SK-N-SH (cell line): ENCODE data around the gene JMJD6. TPM values are rescaled to one million over a fixed set of nuclear protein-coding genes. Genes with fewer than 3 reads are reported as not detected.
A peak's percentile ranks its signal among the peaks of the same experiment; 100 is the strongest.

Source experiments
- CTCF ChIA-PET: fragments of 300-600, 350-600 bp; formaldehyde crosslinking; extraction: SDS; loops from one replicate; lab custom pipeline; 2021; lab: Yijun Ruan, JAX
- POLR2A ChIA-PET: fragments of 350-600 bp; sonication (Branson Sonifier 250); formaldehyde crosslinking; extraction: SDS; loops from one replicate; lab custom pipeline; 2020; ENCODE audit warnings: antibody characterized with exemption, inconsistent platforms; lab: Yijun Ruan, JAX
- DNase-seq: peaks from one replicate; pipeline ENCODE4 v3.0.0; 2012
- H2AFZ ChIP-seq: fragments of 200-600 bp; sonication (generic); 2 replicates; pipeline ENCODE4 v1.8.1; 2016; ENCODE audit warnings: antibody characterized with exemption, mild to moderate bottlenecking, low read depth
- H3F3A ChIP-seq: fragments of 200-600 bp; sonication (generic); replicated peaks from 2 replicates; pipeline ENCODE3; 2016; ENCODE audit warnings: antibody characterized with exemption, mild to moderate bottlenecking; ENCODE audit not compliant: insufficient read depth
- H3K27ac ChIP-seq, 2 experiments: fragments of 200-500 bp in 1 of 2; fragments of 200-600 bp in 1 of 2; sonication (Bioruptor generic) in 1 of 2; sonication (generic), shearing (Covaris generic) in 1 of 2; 2 replicates each; pipeline versions ENCODE4 v1.5.1 to v1.6.1; 2014 to 2016; ENCODE audit warnings: low read depth in 2 of 2, inconsistent platforms in 1 of 2, low read length in 1 of 2, mild to moderate bottlenecking in 1 of 2, mixed read lengths in 1 of 2
- H3K27me3 ChIP-seq: fragments of 200-600 bp; sonication (generic), shearing (Covaris generic); 2 replicates; pipeline ENCODE4 v1.6.1; 2016; ENCODE audit warnings: mixed run types; ENCODE audit not compliant: insufficient read depth
- H3K36me3 ChIP-seq, 2 experiments: fragments of 200-500 bp in 1 of 2; fragments of 200-600 bp in 1 of 2; sonication (Bioruptor generic) in 1 of 2; sonication (generic) in 1 of 2; replicated peaks in 1 of 2; 2 replicates each; pipeline versions ENCODE3 to v1.5.1; 2014 to 2016; ENCODE audit warnings: low read length in 1 of 2, mild to moderate bottlenecking in 1 of 2; ENCODE audit not compliant: insufficient read depth in 2 of 2, control insufficient read depth in 1 of 2
- H3K4me1 ChIP-seq, 2 experiments: fragments of 200-500 bp in 1 of 2; fragments of 200-600 bp in 1 of 2; sonication (Bioruptor generic) in 1 of 2; sonication (generic), shearing (Covaris generic) in 1 of 2; 2 replicates each; pipeline versions ENCODE4 v1.5.1 to v1.6.1; 2014 to 2016; ENCODE audit warnings: low read depth in 1 of 2, low read length in 1 of 2, mixed run types in 1 of 2; ENCODE audit not compliant: insufficient read depth in 2 of 2, control insufficient read depth in 1 of 2
- H3K4me2 ChIP-seq: fragments of 200-600 bp; sonication (generic), shearing (Covaris generic); 2 replicates; pipeline ENCODE4 v1.6.1; 2017; ENCODE audit warnings: mixed run types
- H3K4me3 ChIP-seq, 2 experiments: fragments of 200-500 bp in 1 of 2; fragments of 200-600 bp in 1 of 2; sonication (Bioruptor generic) in 1 of 2; sonication (generic), shearing (Covaris generic) in 1 of 2; 2 replicates each; pipeline versions ENCODE4 v1.5.1 to v1.8.1; 2014 to 2016; ENCODE audit warnings: low read depth in 2 of 2, inconsistent platforms in 1 of 2, low read length in 1 of 2, mild to moderate bottlenecking in 1 of 2, mixed read lengths in 1 of 2, moderate library complexity in 1 of 2
- H3K79me2 ChIP-seq: fragments of 200-600 bp; sonication (generic); 2 replicates; pipeline ENCODE4 v1.8.1; 2017; ENCODE audit warnings: mild to moderate bottlenecking; ENCODE audit not compliant: insufficient read depth
- H3K9ac ChIP-seq: fragments of 200-600 bp; sonication (generic); 2 replicates; pipeline ENCODE4 v1.6.1; 2017; ENCODE audit warnings: mixed run types
- H3K9me2 ChIP-seq: fragments of 200-600 bp; sonication (generic); 2 replicates; pipeline ENCODE4 v1.6.1; 2017; ENCODE audit warnings: mixed run types
- H3K9me3 ChIP-seq: fragments of 200-600 bp; sonication (generic); 2 replicates; pipeline ENCODE4 v1.6.1; 2017; ENCODE audit warnings: mixed run types, mild to moderate bottlenecking, moderate library complexity
- H4K20me1 ChIP-seq: fragments of 200-600 bp; sonication (generic); 2 replicates; pipeline ENCODE4 v1.6.1; 2017; ENCODE audit warnings: mild to moderate bottlenecking, mixed run types; ENCODE audit not compliant: insufficient read depth
- CHD2 ChIP-seq: fragments of 150-350 bp; IDR thresholded peaks from 2 replicates; pipeline ENCODE4 v1.6.1; 2018; ENCODE audit warnings: low read length; ENCODE audit not compliant: partially characterized antibody
- CTCF ChIP-seq: fragments of 200-600 bp; sonication (generic); IDR thresholded peaks from 2 replicates; pipeline ENCODE4 v1.6.1; 2017; ENCODE audit warnings: antibody characterized with exemption, mild to moderate bottlenecking, moderate library complexity
- EZH2phosphoT487 ChIP-seq: fragments of 200-600 bp; sonication (generic); IDR thresholded peaks from 2 replicates; pipeline ENCODE4 v1.6.1; 2017; ENCODE audit warnings: low read depth, mixed run types, mild to moderate bottlenecking, antibody characterized with exemption, moderate library complexity, borderline replicate concordance
- GATA2 ChIP-seq: sonication (generic); formaldehyde crosslinking; IDR thresholded peaks from 2 replicates; pipeline ENCODE4 v1.5.0; 2020; ENCODE audit warnings: mild to moderate bottlenecking, missing genetic modification reagents
- MEF2A ChIP-seq: IDR thresholded peaks from 2 replicates; pipeline ENCODE4 v1.4.0; 2012; ENCODE audit warnings: low read depth, borderline replicate concordance
- MXI1 ChIP-seq: IDR thresholded peaks from 2 replicates; pipeline ENCODE4 v1.6.1; 2012; ENCODE audit warnings: mild to moderate bottlenecking, low read depth, low read length, improper control_type of control experiment
- NFIC ChIP-seq: IDR thresholded peaks from 2 replicates; pipeline ENCODE4 v1.4.0; 2012; ENCODE audit warnings: borderline replicate concordance
- PBX3 ChIP-seq: IDR thresholded peaks from 2 replicates; pipeline ENCODE4; 2012
- POLR2AphosphoS5 ChIP-seq: IDR thresholded peaks from 2 replicates; pipeline ENCODE4 v1.6.1; 2012; ENCODE audit warnings: low read depth, low read length
- RFX5 ChIP-seq: IDR thresholded peaks from 2 replicates; pipeline ENCODE4 v1.6.1; 2012; ENCODE audit warnings: mild to moderate bottlenecking, improper control_type of control experiment, low read length
- SIN3A ChIP-seq: IDR thresholded peaks from 2 replicates; pipeline ENCODE4 v1.6.1; 2012; ENCODE audit warnings: low read depth, mild to moderate bottlenecking, low read length, moderate library complexity, borderline replicate concordance
- SMC3 ChIP-seq: IDR thresholded peaks from 2 replicates; pipeline ENCODE4 v1.6.1; 2012; ENCODE audit warnings: low read depth, low read length, improper control_type of control experiment
- TAF1 ChIP-seq: IDR thresholded peaks from 2 replicates; pipeline ENCODE4 v1.6.1; 2012; ENCODE audit warnings: low read depth, mild to moderate bottlenecking, low read length, moderate library complexity, borderline replicate concordance
- TCF12 ChIP-seq: IDR thresholded peaks from 2 replicates; pipeline ENCODE4 v1.4.0; 2012
- TEAD4 ChIP-seq: IDR thresholded peaks from 2 replicates; pipeline ENCODE4 v1.4.0; 2012; ENCODE audit warnings: mild to moderate bottlenecking, borderline replicate concordance; ENCODE audit not compliant: insufficient read depth
- USF1 ChIP-seq: IDR thresholded peaks from 2 replicates; pipeline ENCODE4 v1.4.0; 2012; ENCODE audit warnings: low read depth, borderline replicate concordance
- USF2 ChIP-seq: fragments of 150-350 bp; IDR thresholded peaks from 2 replicates; pipeline ENCODE4 v1.6.1; 2017; ENCODE audit warnings: antibody characterized with exemption, low read length, low read depth, borderline replicate concordance
- YY1 ChIP-seq: IDR thresholded peaks from 2 replicates; pipeline ENCODE4 v1.4.0; 2012; ENCODE audit warnings: low read depth, mild to moderate bottlenecking
- WGBS: methylation state at CpG from one replicate; pipeline ENCODE4 v1.1.6; 2017; ENCODE audit warnings: low lambda C conversion rate; 5-methylcytosine and 5-hydroxymethylcytosine counted together
- polyA plus RNA-seq, 3 experiments: library from polyadenylated mRNA; depleted of rRNA; stranded (reverse); fragments of >200 nt; gene quantifications; 2 replicates each; pipeline ENCODE4 v1.2.3, GENCODE V29; 2012

Gene JMJD6
- polyA plus RNA-seq, 1 of the 3 experiments (the other 2 are of a cell fraction), result 23.3 TPM

- no peaks in the 10 kb centered on the region for H3K9me3 ChIP-seq
- H3K9me2 ChIP-seq, result no peaks in the 10 kb centered on the region
- 95% methylated on average over 5 of the region's 5 CpGs for whole genome bisulfite sequencing
- H3K4me2 ChIP-seq, result no peak overlapping the region
- H3K4me1 ChIP-seq, result peaks cover 0 to 33% of the 10 kb centered on the region in 2 experiments; a peak in 2 of 4 replicates
- no peaks in the 10 kb centered on the region for H4K20me1 ChIP-seq
- TF ChIP-seq POLR2AphosphoS5 (no peak), SIN3A (no peak), USF2 (no peak), TEAD4 (no peak), YY1 (no peak), USF1 (no peak; the same call in 1 of the 2 replicates), MXI1 (no peak), RFX5 (no peak), PBX3 (no peak), CHD2 (no peak), EZH2phosphoT487 (no peak), SMC3 (no peak), NFIC (no peak), CTCF (no peak), GATA2 (CRISPR knock-in tag) (no peak), MEF2A (no peak), TAF1 (no peak), TCF12 (no peak)
- H3K36me3 ChIP-seq, result peaks cover 11 to 18% of the 10 kb centered on the region in 2 experiments
- H3K27me3 ChIP-seq, result no peaks in the 10 kb centered on the region
- H3K4me3 ChIP-seq, result no peak overlapping the region
- H2AFZ ChIP-seq, result no peak overlapping the region
- H3F3A ChIP-seq, result peaks cover 12% of the 10 kb centered on the region
- DNase-seq, result peak; percentile 44
- no peaks in the 10 kb centered on the region for H3K79me2 ChIP-seq
- ChIA-PET CTCF (interaction anchor here (0.9 to 2.2 kb wide), 8 partner anchors 9 to 151 kb away, joined by 3 to 12 read pairs (median 5); no protein-coding TSS in a partner anchor), POLR2A (no interaction called here)
- no peak overlapping the region for H3K9ac ChIP-seq
- H3K27ac ChIP-seq, result peak overlapping the region in 1 of 2 experiments; percentile 94; a peak in 2 of 4 replicates
Observed at GRCh38 chr17:76674600-76674999, 51.8 kb downstream of the JMJD6 start.
